Fibroblast of lung (primary cell): ENCODE data around the gene CDC42EP2.

Experiments
- CTCF ChIP-seq, 2 donors: IDR thresholded peaks in 1 of 2; conservative IDR thresholded peaks in 1 of 2; 1 replicate in 1 of 2; 2 replicates in 1 of 2; pipeline ENCODE4 v1.5.1; 2011 to 2012; ENCODE audit warnings: low read length in 2 of 2, control low read depth in 1 of 2, inconsistent platforms in 1 of 2, low read depth in 1 of 2, mild to moderate bottlenecking in 1 of 2
- EZH2 ChIP-seq: IDR thresholded peaks from 2 replicates; pipeline ENCODE4 v1.5.1; 2012; ENCODE audit warnings: low read length, control low read depth, mild to moderate bottlenecking; ENCODE audit errors: missing control alignments

- TF ChIP-seq CTCF (conservative IDR thresholded peaks at IDR 0.05 in 1 of 2, IDR thresholded peaks at IDR 0.05 in 1 of 2; ENCODE audit: low read depth in 1 of 2, low read length in 2 of 2) (no peak), EZH2 (no peak)
Observed at GRCh38 chr11:65329478-65329877, 14.8 kb downstream of the CDC42EP2 start.
